Measurements from ENCODE around the gene FCMR.

The FCMR gene, protein sequence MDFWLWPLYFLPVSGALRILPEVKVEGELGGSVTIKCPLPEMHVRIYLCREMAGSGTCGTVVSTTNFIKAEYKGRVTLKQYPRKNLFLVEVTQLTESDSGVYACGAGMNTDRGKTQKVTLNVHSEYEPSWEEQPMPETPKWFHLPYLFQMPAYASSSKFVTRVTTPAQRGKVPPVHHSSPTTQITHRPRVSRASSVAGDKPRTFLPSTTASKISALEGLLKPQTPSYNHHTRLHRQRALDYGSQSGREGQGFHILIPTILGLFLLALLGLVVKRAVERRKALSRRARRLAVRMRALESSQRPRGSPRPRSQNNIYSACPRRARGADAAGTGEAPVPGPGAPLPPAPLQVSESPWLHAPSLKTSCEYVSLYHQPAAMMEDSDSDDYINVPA

DNA sequence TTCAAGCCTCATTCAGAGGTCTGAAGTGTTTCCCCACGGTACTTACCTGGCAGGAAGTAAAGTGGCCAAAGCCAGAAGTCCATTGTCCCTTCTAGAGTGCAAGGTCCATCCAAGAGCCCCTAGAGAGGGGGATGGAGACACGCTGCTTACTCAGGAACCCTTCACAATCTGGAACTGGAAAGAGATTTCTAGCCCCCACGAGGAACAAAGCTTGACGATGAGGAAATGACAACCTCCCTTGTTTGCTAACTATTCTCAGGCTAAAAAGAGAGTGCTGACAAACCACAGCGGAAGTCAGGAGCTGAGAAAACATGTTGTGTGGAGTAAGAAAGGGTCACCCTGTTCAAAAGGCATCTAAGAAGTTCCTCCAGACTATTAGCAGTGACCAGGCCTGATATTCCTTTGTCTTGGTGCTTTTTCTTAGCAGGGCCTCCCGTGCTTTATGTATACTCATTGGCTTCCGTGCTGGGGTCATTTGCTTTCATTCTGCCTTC is at the start of gene FCMR:
Gene FCMR, minus strand, starts transcription at position 170 of the 494 bp plus-strand sequence. Its CDS starts 87 bp downstream, at position 83.
- peak; percentile 54 to 56 for DNase-seq

DNA sequence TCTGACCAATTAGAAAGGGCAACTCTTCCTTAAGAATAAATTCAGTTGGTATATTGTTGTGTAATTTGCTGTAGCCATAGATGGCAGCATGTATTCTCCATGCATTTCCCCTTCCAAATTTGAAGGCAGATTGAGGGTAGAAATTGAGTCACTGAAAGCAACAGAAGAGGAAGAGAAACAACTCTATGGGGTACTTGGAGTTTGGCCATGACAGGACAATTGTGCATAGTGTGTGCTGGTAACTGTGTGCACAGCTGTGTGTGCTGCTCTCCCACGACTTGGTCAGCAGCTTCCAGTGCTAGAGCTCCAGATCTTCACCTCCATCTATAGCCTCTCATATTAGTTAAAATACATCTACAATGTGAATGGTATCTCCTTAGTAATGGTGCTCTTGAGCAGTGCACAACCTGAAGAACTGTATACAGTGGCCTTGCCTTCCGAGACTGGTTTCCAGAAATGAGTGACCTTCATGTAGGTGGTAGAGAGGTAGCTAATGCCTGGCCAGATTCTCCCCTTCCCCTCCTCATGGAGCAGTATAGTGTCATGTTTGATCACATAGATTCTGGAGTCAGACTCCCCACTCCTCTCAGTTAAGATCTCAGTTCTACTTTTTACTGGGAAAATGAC is 49.4 kb upstream of the FCMR start:
- DNase-seq: no peak

DNA sequence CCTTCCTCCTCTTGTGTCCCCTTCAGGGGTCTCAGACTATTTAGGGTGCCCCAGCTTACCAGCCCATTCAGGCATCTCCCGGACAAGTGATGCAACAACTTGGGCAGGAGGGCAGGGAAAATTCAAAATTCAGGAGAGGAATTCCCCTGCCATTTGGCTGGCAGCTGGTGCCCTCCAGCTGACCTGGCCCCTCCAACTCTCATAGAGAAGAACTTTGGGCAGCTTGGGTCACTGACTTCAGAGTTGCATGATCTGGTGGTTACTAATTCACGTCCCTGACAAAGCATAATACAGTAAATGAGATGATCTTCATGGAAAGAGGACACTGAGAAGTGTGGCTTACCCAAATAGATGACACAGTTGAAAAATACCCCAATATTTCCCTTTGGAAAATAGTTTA is 48.7 kb upstream of the FCMR start, which contains the start of gene FCAMR:
Gene FCAMR, minus strand, starts transcription at position 15 of the 400 bp plus-strand sequence. CDS start 335 bp downstream, outside the sequence.
- DNase-seq: no peak

DNA sequence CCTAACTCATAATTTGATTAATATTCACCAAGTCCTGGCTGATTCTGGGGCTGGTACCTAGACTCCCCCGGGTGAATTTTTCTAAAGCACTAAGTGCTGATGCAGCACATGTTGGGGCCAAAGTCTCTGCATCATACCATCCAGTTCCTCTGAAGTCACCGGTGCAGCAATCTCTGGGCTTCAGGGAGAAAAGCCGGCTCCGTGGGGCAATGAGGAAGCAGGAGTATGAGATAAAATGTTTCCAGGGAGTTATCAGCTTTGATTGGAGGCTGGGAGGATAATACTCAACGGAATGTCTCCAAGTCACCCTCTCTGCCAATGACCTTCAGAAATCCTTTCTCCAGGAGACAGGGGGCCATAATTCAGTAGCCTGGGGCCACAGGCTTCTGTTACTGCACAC is 47.3 kb upstream of the FCMR start:
- DNase-seq: no peak

DNA sequence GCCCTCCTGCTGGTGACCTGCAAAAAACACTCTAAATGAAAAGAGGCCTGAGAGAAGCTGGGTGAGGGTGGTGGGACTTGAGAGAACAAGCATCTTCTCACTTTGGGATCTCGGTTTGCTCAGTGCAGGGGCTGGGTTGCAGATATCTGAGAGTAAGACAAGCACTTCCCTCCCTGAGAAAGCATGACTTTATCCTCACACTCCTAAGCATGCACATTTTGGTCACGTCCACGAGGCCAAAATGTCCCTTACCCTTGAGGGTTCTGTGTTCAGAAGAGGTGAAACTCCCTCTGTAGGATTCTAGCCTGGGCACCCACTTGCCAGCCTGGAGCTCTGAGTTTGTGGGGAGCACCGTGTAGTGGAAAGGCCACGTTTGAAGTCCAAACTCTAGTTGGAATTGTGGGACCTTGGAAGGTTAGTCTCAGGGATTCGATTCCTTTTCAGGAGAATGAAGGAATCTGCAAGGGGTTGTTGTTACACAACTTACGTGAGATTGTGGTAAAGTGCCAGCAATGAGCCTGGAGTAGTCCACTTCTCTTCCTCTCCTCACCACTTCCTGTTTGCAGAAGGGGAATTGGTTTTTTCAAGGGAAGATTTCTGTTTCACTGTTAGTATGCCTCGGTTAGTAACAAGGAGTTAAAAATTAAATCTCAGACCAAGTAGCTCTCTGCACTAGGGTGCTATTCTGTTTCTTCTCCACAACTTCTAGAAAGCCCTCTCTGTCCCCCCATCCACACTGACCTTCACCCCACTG is 45.5 kb upstream of the FCMR start:
- no peak for DNase-seq

DNA sequence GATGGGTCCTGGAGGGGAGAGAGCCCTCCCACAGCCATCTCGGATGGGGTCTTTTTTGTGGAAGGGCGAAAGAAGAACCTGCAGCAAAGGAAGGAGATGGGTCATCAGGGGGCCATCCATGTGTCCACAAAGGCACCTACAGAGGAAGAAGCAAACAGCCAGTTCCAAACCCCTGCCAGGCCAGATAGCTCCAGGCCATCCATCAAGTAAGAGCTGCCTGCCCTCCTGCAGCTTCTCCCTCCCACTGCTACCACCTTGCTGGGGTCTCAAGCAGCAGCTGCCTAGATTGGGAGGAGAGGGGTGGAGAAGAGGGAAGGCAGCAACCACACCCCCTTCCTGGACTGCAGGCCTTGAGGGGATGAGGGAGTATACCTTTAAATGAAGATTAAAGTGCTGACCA is 44.0 kb upstream of the FCMR start:
- no peak for DNase-seq

DNA sequence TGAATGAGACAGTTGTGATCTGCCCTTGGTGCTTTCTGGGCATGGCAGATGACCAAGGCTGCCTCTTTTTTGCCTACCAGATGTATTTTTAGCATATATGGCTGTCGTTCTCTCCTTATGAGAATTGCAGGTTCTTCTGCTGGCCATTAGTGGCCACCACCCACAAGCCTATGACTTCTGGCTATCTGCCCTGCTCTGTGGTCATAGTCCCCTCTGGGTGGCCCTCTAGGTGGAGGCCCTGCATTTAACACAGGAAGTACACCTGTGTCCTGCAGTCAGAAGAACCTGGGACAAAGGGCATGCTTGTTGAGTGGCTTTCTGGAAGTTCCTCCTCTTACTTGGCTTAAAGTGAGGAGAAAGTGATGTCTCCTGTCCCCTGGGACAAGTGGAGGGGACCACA is 42.0 kb upstream of the FCMR start:
- no peak for DNase-seq

DNA sequence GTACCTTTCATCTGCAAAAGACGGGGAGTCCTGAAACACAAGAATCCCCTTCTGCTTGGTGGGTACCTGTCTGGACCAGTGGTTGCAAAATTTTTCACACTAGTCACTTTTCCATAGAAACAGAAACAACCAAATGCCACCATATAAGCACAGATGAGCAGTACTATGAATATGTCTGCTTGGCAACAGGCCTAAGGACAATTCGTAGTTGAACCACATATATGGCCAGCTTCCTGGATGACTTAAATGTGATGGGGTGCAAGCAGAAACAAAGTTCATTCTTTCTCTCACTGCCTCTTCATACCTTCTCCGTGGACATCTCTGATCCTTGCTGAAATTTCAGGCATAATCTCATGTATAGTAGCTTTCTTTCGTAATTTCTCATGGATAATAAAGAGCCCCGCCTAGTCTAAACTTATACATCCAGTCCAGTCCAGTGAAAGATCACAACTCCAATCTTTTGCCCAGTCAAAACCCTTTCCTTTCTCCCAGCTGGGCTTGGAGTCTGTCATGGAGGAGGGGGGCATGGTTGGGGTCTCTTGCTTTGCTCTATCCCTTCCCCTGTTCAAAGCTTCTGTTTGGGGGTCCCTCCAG is 41.5 kb upstream of the FCMR start:
- no peak for DNase-seq

DNA sequence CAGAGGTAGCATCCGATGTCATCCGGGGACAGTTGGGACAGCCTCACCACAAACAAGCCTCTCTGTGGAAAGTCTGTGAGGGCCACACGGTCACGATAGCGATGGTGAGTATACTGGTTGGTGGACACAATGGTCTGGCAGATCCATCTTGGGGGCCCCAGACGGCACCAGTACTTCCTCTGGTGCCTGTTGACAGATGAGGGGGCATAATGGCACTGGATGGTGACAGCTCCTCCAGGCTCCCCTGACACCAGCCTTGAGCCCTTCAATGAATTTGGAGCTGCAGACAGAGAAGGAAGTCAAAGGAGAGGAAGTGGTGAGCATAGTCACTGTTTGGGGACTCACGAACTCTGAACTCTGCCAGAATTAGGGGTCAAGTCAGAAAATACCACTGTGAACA is 40.5 kb upstream of the FCMR start:
- no peak for DNase-seq

DNA sequence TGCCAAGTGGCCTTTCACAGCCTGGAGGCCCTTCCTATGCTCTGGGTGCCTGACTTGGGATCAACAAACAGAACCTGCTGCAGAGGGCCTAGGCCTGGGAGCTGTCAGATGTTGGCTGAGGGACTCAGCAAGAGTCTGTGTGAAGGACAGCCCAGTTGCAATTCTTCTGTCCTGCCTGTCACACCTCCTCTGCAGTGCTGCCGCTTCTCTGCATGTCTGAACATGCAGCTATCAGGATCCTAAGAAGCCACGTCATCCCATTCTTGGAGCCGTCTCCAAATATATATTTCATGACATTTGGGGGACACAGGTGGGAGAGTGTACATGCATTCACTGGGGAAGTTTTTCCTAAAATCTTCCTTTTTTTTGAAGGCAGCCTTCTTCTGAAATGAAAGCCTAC is 39.9 kb upstream of the FCMR start:
- no peak for DNase-seq

DNA sequence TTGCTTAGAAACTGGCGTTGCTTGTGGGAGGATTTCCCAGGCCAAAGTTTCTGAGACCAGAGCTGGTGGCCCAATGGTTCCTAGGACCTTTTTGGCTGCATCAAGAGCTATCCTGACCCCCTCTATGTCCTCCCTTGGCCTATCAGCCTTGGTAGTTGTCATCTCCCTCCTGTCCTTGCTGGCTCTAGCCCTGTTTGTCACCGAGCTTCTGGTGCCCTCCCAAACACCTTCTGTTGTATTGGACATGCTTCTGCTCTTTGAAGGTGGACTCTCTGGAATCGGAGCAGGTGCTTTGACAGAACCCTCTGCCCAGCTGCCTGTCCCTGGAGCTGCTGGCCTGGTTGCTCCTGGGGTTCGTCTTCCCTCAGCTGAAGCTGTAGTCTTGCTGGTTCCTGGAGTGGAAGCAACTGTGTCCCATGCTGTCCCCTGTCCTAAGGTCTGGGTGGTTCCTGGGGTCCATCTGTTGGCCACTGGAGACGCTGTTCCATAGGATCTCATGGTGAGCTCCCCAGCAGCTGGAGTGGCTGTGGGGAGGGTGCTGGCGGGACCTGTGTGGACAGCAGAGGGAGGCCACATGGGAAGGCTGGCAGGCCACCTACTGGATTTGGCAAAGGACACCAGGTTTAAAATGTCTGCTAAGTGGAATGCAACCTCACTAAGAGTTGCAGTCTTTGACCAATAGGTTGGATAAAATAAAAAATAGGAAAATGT is 39.1 kb upstream of the FCMR start:
- no peak for DNase-seq

DNA sequence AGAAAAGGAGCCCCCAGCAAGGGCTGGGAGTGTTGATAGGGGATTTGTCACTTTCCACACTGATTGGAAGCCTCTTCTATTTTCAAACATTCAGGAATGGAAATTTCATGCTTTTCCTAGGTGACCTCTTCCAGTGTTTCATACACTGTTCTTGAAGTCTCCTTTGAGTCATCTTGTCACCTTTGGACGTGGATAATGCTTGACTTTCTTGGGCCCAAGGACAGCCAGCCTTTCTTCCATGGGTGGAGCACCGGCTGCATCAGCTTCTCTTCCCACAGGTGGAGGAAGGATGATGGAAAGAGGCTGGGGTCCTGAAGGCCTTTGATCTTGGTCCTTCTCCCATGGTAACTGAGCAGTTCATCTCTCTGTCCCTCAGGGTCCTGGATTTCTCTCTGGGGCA is 36.4 kb upstream of the FCMR start:
- DNase-seq: no peak

DNA sequence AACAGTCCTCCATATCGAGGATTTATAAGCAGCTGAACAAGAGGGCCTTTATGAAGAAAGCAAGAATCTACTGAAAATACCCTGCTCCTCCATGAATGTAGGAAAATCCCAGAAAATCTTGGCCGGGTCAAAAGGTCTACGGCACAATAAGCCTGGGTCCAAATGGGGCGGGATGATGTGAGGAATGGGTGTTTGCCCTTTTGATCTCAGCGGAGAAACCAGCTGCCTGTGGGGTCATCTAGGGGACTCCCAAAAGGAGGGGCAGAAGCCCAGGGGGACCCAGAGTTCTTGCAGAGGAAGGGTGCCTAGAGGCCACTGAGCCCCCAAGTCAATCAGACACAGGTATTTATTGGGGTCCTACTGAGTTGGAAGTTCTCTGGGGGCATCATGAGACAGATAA is 35.9 kb upstream of the FCMR start:
- no peak for DNase-seq

DNA sequence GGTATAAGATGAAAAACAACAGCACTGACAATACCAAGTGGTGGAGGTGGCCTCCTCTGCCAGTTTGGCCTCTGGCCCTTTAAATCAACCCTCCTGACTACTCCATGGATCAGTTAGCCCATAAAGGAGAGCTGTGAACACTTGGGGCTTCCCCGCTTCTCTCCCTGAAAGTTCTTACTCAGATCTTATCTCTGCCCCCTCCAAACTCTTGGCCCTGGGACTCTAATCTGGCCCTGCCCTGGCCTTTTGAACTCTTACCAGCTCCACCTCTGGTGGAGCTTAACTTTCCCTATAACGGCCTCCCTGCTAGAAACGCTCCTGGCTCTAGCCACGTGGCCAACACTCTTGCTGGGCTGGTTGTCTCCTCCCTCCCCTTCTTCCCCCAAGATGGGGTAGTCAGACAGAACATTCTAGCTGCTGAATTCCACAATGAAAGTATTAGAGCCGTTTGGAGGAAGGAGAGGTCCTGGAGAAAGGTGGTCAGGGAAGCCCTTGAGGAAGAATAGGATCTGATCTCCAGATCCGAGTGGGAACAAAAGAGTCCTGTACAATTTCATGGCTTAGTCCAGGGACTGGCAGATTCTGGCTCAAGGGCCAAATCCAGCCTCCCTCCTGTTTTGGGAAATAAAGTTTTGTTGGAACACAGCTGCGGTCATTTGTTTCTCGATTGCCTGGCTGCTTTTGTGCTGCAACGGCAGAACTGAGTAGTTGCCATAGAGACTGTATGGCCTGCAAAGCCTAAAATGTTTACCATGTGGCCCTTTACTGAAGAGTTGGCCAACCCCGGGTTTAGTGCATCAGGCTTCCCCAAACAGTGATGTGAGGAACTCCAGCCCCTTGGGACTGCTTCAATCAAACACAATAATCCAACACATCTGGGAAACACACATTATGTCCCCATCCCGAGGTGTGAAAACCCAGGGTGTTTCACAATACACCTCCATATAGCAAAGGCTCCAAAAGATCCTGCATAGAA is 34.0 kb upstream of the FCMR start:
- peak in 1 of 2 experiments; percentile 24 for DNase-seq

DNA sequence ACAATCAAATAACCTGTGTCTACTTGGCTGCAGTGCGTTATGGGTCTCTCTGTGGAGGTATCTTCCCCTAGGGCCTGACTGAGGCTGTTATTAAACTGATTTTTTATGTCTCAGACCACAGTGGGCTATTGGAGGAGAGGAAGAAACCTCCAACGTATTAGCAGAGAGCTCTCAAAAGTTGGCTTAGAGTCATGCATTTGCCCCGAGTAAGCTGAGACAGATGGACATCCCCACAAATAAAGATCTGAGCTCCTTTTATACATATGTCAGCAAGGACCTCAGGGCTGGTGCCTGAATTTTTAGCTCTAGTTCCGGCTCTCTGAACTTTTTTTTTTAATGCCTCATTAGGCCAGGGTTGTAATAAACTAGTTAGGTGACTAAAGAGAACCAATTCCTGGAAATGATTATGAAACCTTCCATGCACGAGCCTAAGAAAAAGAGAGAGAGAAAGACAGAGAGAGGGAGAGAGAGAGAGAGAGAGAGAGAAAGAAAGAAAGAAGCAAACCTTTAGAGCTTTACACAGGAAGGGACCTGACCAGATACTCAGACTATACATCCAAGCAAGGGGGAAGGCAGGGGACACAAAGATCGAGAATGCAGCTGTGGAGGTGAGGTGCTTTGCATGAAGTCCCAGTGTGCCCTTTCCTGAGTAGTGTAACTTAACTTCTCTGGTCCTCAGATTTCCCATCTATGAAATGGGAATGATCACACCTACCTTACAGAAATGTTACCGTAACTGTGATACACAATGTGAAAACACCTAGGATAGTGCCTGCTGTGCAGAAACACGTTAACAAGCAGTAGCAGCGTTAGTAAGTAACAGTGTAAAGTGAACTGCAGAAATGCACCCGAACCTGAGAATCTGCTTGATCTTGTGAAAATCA is 33.0 kb upstream of the FCMR start:
- DNase-seq: no peak

DNA sequence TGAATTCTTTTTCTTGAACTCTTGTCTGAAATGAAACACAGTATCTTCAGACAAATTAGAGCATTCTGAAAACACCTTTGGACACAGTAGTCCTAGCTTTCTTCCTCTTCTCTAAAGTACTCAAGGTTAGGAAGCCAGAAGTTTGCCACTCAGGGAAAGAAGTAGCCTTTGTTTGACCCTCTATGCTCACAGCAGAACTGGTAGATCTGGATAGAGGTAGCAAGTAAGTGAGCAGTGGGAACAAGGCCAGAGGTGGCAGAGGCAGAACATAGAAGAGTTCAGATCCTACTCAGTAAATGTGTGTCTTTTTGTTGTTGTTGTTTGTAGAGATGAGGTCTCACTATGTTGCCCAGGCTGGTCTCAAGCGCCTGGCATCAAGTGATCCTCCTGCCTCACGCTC is 31.9 kb upstream of the FCMR start:
- no peak for DNase-seq

DNA sequence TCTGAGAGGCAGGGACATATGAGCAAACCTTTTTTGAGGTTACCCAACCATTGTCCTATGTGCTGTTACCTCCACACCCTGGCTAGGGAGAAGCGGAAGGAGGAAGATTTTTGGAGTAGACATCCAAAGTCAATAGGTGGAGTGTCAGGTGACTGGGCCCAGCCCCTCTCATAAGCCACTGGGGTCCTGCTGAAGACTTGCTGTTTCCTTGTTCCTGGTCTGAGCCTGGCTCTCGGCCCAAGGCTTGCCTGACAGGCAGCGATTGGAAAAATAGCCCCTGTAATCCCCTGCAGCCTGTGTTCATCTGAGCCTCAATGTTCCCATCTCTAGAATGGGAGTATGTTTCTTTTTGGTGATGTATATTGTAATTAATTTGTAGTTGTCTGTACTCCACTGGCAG is 31.4 kb upstream of the FCMR start:
- no peak for DNase-seq

DNA sequence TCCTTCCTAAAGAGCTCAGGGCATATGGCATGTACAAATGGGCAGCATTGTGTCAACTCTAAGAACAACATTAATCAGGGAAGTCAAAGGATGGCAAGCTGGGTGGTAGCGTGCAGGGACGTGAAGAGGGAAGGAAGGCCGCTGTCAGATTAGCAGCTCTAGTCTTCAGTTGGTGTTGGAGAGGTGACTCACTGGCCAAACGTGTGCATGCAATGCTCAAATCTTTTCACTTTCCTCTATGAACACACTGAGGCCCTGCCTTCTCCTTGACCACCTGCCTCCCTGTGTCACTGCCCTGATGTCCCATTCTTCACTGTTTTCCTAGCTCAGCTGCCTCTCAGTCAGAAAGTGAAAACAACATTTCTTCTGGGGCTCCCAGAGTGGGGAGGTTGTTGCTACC is 30.4 kb upstream of the FCMR start:
- no peak for DNase-seq

DNA sequence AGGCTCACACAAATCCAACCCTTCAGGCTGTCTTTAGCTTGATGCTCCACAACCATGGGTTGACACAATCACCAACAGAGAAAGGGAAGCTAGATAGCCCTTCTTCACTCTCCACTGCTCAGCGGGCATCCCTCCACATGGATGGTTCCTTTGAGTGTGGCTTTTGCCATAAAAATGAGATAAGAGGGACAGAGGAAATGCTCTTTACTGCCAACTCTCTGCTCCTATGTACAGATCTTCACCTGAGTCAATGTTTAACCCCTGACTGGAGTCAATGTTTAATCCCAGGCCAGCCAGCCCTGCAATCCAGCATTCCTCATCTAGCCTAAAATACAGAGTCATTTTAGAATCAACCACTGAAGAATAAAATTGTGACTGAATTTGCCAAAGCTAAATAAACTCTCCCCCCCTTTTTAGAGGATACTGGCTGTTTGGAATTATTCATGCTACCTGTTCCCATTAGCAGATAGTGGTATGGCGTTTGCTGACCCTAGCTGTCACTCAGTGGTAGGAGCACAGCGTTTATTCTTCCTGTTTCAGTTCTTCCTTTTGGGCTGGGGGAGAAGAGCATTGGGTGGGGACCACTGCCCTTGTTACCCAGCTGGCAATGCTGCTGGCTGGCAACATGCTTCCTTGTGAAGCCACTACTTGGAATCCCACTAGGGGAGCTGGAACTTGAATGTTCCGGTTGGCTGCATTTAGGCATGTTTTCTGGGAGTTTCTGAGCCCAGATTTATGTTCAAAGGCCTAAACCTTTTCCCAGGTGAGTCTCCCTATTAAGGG is 29.8 kb upstream of the FCMR start:
- DNase-seq: no peak
